KG1 (cell line): ENCODE results near the gene COL27A1.

Experiments used
- DNase-seq: peaks from one replicate; lab custom pipeline; 2025; lab: John Stamatoyannopoulos, UW

Gene COL27A1

GRCh38 chr9:114247491-114247890 is 92.2 kb downstream of the COL27A1 start:
- DNase-seq = no peak

- DNase-seq = no peak
Measured at GRCh38 chr9:114248299-114248707, 93.0 kb downstream of the COL27A1 start.

GRCh38 chr9:114249424-114250234 is 94.3 kb downstream of the COL27A1 start:
- no peak for DNase-seq

GRCh38 chr9:114250235-114250568 is 94.9 kb downstream of the COL27A1 start:
- DNase-seq = no peak

GRCh38 chr9:114250648-114251047 is 95.3 kb downstream of the COL27A1 start:
- no peak for DNase-seq

- DNase-seq = no peak
Measured at GRCh38 chr9:114252394-114252793, 97.1 kb downstream of the COL27A1 start.

- no peak for DNase-seq
Measured at GRCh38 chr9:114256827-114257328, 101.5 kb downstream of the COL27A1 start.

GRCh38 chr9:114258218-114258617 is 102.9 kb downstream of the COL27A1 start:
- no peak for DNase-seq

GRCh38 chr9:114258866-114259797 is 103.8 kb downstream of the COL27A1 start:
- no peak for DNase-seq

- no peak for DNase-seq
Measured at GRCh38 chr9:114259798-114260523, 104.6 kb downstream of the COL27A1 start.

- DNase-seq = no peak
Measured at GRCh38 chr9:114261026-114261425, 105.7 kb downstream of the COL27A1 start.

GRCh38 chr9:114261987-114262386 is 106.7 kb downstream of the COL27A1 start:
- no peak for DNase-seq

GRCh38 chr9:114263853-114264510 is 108.6 kb downstream of the COL27A1 start:
- no peak for DNase-seq

GRCh38 chr9:114264806-114265550 is 109.6 kb downstream of the COL27A1 start:
- DNase-seq = no peak

GRCh38 chr9:114266969-114267368 is 111.6 kb downstream of the COL27A1 start:
- DNase-seq = no peak

GRCh38 chr9:114269023-114269422 is 113.7 kb downstream of the COL27A1 start:
- no peak for DNase-seq

- DNase-seq = no peak
Measured at GRCh38 chr9:114270120-114270975, 115.0 kb downstream of the COL27A1 start.

GRCh38 chr9:114271556-114272510 is 116.5 kb downstream of the COL27A1 start:
- no peak for DNase-seq
